ENCODE measurements around the gene CACNA2D1. TPM values are rescaled to one million over a fixed set of nuclear protein-coding genes. Genes with fewer than 3 reads are reported as not detected.

CACNA2D1 gene
- total and polyA plus RNA-seq, 8 donors, result 1.8 to 72.7 (median 5.7) TPM

DNA sequence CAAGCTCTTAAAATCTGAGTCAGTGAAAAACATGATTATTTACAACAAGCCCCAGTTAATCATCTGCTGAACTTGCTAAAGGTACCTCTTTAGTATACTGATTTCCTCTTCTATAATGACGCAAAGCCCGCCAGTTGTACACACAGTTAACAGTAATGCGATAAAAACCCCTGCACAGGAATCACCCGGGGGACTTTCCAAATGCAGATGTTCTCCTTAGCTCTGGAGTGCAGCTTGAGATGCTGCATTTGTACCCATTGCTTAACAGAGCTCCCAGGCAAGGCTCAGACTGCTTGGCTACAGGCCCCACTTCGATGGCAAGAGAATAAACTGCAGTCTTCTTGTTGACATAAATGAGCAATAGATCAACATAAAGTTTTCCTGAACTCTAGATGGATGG, 394.1 kb downstream of the CACNA2D1 start:
- no peaks in the 10 kb centered on the region for H3K36me3 ChIP-seq
- H3K9me3 ChIP-seq, result no peaks in the 10 kb centered on the region
- H3K4me3 ChIP-seq, result no peak overlapping the region
- H3K4me1 ChIP-seq, result peaks cover 0 to 24% (median 11%) of the 10 kb centered on the region in 4 donors
- no peak for TF ChIP-seq EP300 (IDR thresholded peaks at IDR 0.05)
- TF ChIP-seq, protein P1, sequence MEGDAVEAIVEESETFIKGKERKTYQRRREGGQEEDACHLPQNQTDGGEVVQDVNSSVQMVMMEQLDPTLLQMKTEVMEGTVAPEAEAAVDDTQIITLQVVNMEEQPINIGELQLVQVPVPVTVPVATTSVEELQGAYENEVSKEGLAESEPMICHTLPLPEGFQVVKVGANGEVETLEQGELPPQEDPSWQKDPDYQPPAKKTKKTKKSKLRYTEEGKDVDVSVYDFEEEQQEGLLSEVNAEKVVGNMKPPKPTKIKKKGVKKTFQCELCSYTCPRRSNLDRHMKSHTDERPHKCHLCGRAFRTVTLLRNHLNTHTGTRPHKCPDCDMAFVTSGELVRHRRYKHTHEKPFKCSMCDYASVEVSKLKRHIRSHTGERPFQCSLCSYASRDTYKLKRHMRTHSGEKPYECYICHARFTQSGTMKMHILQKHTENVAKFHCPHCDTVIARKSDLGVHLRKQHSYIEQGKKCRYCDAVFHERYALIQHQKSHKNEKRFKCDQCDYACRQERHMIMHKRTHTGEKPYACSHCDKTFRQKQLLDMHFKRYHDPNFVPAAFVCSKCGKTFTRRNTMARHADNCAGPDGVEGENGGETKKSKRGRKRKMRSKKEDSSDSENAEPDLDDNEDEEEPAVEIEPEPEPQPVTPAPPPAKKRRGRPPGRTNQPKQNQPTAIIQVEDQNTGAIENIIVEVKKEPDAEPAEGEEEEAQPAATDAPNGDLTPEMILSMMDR (IDR thresholded peaks at IDR 0.05), result no peak
- TF ChIP-seq POLR2A (IDR thresholded peaks at IDR 0.05), result no peak
- TF ChIP-seq POLR2AphosphoS5 (IDR thresholded peaks at IDR 0.05), result no peak
- H3K27ac ChIP-seq, result no peak overlapping the region
- intact Hi-C loops (cut with DNase I; ENCODE audit: low total_unique reads), result loop anchor here (10.0 kb wide), 1 partner anchor 525 kb away; no protein-coding TSS in a partner anchor
- peak in 1 of 2 donors; percentile 10 for DNase-seq
- H3K27me3 ChIP-seq, result no peaks in the 10 kb centered on the region
- WGBS, 5 donors, result 65 to 72% (median 68%) methylated on average over 5 of the region's 5 CpGs

DNA sequence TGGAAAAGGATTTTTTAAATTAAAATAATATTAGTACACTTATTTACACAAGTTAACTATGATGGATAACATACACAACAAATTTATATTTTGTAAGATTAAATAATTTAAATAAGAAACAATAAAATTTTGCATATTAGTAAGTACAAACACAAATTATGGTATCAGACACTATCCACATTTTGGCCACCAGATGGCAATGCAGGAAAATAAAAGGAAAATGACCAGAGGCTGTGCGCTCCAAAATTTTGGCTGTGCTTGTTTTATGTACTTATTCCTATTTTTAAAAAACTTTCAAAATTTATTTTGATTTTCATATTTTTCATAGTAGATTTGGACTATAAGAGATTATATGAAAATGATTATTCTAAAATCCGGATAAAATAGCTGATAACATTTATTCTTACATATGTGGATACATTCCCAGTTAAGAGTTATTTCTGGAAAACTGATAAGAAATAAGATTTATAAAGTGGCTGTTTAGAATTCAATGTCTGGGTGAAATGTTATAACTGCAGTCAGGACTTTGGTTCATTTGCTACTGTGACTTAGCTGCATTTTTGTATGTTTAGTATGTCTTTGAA, 399.0 kb downstream of the CACNA2D1 start:
- no peaks in the 10 kb centered on the region for H3K27me3 ChIP-seq
- WGBS, 5 donors, result 7 to 28% (median 9%) methylated on average over 2 of the region's 2 CpGs
- no peak for TF ChIP-seq POLR2A (IDR thresholded peaks at IDR 0.05)
- TF ChIP-seq EP300 (IDR thresholded peaks at IDR 0.05), result no peak
- TF ChIP-seq, protein P1 (IDR thresholded peaks at IDR 0.05), result peak in 5 of 7 experiments; percentile 41 to 64 (median 47)
- peaks cover 0 to 7% (median 1%) of the 10 kb centered on the region in 4 donors for H3K4me1 ChIP-seq
- H3K36me3 ChIP-seq, result no peaks in the 10 kb centered on the region
- no peak overlapping the region for H3K27ac ChIP-seq
- no peak overlapping the region for H3K4me3 ChIP-seq
- intact Hi-C loops (cut with DNase I; ENCODE audit: low total_unique reads), result loop anchor here (10.0 kb wide), 1 partner anchor 530 kb away; no protein-coding TSS in a partner anchor
- no peaks in the 10 kb centered on the region for H3K9me3 ChIP-seq
- DNase-seq, result peak; percentile 28 to 79

DNA sequence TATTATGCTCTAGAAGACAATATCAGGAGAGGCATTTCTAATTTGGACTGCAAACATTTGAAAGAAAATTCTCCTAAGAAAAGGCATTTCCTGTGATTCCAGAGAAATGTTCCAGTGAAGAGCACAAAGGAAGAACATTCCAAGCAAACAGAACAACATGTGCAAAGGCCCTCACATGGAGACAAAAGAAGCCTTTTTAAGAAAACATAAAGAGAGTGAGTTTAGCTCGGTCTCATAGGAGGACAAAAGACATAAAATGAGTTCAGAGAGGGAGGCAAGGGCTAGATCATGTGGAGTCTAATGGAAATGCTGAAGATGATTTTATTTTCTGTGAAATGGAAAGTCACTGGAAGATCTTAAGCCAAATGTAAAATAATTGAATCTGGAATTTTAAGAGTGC, 404.0 kb downstream of the CACNA2D1 start:
- DNase-seq, result no peak
- Histone ChIP-seq H3K4me1 (peaks cover 0 to 1% (median 0%) of the 10 kb centered on the region in 4 donors), H3K4me3 (no peak overlapping the region), H3K9me3 (no peaks in the 10 kb centered on the region), H3K36me3 (no peaks in the 10 kb centered on the region), H3K27me3 (no peaks in the 10 kb centered on the region), H3K27ac (no peak overlapping the region)
- TF ChIP-seq POLR2A (IDR thresholded peaks at IDR 0.05) (no peak), EP300 (IDR thresholded peaks at IDR 0.05) (no peak), POLR2AphosphoS5 (IDR thresholded peaks at IDR 0.05) (no peak)
- TF ChIP-seq, protein P1 (IDR thresholded peaks at IDR 0.05), result no peak
- intact Hi-C loops (cut with DNase I; ENCODE audit: low total_unique reads), result loop anchor here (10.0 kb wide), 1 partner anchor 535 kb away; no protein-coding TSS in a partner anchor
- WGBS, 5 donors, result 80 to 92% (median 82%) methylated on average over 1 of the region's 1 CpG

DNA sequence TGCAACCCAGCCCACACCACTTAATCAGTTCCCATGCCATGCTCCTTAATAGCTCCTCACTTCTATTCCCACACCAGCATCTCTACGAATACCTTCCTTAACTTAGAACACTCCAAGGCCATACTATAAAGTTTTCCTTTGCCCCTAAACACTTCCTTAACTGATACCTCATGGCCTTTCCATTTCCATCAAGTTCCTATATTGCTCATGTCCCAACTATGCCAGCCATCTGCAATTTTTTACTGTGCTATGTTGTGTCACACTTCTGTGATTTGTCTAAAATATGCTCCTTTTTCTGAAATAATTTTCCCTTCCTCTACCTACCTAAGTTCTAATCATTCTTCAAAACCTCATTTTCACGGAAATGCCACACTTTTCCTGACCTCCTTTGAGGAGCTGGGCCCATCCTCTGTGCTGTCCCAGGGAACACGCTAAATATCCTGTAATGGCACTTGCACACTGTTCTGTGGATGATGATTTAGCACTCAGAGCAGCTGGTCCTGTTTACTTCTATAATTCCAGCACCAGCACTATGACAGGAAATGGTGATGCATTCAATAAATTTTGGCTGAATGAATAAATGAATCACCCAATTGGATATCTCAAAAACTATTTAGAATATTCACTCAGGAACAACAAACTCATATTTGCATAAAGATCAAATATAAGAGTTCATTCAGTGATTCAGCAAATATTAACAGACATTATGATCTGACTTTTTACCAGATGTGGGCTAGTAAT, 407.3 kb downstream of the CACNA2D1 start:
- Histone ChIP-seq H3K4me3 (no peak overlapping the region), H3K9me3 (no peaks in the 10 kb centered on the region), H3K27me3 (no peaks in the 10 kb centered on the region), H3K4me1 (no peaks in the 10 kb centered on the region), H3K36me3 (no peaks in the 10 kb centered on the region), H3K27ac (no peak overlapping the region)
- DNase-seq, result no peak
- intact Hi-C loops (cut with DNase I; ENCODE audit: low total_unique reads), result no loop called here
- TF ChIP-seq EP300 (IDR thresholded peaks at IDR 0.05), result no peak
- 74 to 84% (median 84%) methylated on average over 3 of the region's 3 CpGs for WGBS, 5 donors
